GM12875 (cell line): ENCODE results near the gene C6orf132.
A peak's percentile ranks its signal among the peaks of the same experiment; 100 is the strongest.

ENCODE experiments used
- H3K4me3 ChIP-seq: one replicate; pipeline ENCODE4 v1.5.1; 2011; ENCODE audit warnings: low read depth, low read length, control low read depth
- CTCF ChIP-seq: IDR thresholded peaks from 2 replicates; pipeline ENCODE4 v1.5.1; 2011; ENCODE audit warnings: low read depth, mild to moderate bottlenecking, control low read depth, inconsistent platforms, low read length, moderate library complexity, borderline replicate concordance; ENCODE audit not compliant: insufficient read depth

C6orf132 gene

DNA sequence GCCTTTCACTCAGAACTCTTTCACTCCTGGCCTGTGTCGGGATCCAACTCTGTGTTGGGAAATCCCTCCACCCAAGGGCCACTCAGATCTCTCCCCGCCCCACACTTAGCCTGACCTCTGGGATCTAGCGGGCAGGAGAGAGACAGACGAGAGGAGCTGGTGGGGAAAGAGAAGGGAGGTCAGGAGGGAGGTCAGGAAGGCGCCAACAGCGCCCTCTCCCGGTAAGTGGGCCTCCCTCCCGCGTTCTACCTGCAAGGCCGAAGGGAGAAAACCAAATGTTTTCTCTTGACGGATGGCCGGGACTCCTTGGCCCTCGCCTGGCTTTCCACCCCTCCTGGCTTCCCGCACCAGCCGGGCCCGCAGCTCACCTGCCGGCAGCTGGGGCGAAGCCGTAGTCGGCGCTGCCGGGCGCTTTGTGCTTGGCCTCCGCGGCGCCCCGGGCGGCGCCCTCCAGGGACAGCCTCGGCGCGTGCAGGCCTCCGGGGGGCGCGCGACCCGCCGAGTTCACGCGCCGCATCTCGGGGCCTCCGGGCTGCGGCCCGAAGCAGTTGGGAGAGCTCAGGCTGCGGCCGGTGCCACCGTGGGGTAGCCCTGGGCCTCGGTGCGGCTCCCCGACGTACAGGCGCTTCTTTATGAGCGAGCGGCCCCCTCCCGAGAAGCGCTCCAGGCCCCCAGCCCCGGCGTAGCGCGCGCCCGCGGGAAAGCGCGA, 38.2 kb downstream of the C6orf132 start:
- H3K4me3 ChIP-seq: peak overlapping the region; percentile 27
- TF ChIP-seq CTCF: peak; percentile 89

DNA sequence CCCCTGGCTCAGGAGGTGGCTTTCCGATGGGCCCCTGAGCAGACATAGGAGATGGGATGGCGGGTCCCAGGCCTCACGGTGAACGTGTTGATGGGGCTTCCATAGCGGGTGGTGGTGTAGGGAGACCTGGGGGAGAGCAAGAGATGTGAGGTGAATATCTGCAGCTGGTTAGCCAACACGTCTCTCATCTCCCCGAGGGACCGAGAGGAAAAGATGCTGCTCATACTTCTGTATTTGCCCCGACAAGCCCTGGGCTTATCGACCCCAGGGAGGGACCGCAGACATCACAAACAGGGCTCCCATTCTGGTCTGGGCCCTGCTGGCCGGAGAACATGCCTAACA, 38.7 kb downstream of the C6orf132 start:
- no peak for TF ChIP-seq CTCF
- H3K4me3 ChIP-seq: no peak overlapping the region

DNA sequence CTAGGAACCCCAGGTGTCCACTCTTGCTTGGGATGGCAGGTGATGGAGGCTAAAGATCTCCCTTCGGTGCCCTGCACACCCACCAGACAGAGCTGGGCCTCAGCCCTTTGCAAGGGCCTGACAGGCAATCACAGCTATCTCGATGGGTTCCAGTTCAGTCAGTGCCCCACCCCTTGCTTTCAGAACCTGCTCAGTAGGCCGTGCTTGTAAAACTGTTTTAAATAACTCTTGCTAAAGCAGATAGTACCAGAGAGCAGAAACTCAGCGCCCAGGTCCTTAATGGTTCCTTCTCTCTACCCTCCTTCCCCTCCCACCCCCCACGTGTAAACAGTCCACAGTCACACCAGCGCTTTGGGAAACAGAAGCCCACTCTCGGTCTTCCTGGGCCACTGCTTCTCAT, 39.2 kb downstream of the C6orf132 start:
- no peak overlapping the region for H3K4me3 ChIP-seq
- TF ChIP-seq CTCF: no peak

GRCh38 chr6:42101186-42101657, 41.2 kb downstream of the C6orf132 start:
- H3K4me3 ChIP-seq: no peak overlapping the region
- no peak for TF ChIP-seq CTCF

GRCh38 chr6:42100029-42100901, 42.2 kb downstream of the C6orf132 start:
- TF ChIP-seq CTCF: no peak

DNA sequence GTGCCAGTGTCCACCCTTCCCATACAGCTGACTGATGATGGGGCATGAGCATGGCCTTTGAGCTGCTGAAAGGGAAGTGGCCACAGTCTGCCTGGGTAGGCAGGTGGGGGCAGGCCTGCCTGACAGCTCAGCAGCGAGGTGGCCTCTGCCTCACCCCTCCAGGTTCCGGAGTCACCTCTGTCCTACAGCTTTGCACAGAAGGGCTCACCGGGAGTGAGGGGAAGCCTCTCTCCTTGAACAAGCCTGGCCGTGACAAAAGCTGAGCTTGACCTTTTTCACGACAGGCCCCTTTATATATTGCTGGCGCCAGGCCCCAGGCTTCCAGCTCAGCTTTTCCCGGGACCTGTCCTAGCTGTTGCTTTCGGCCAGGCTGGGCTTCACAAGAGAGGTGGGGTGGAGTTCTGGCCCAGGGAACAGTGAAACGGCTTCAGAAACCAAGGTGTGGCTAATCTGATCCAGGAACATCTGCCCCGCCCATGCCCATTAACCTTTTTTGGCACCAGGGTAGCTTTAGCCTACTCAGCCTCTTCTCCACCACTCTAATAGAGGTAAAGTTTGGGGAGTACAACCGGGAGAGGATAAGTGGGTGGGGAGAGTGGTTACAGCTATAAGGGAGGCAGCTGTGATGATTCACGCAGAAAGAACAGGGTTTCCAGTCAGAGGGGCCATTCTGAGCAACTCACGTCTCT, 42.9 kb downstream of the C6orf132 start:
- H3K4me3 ChIP-seq: no peak overlapping the region
- TF ChIP-seq CTCF: no peak

More at GRCh38 chr6:42100029-42100901, 42.2 kb downstream of the C6orf132 start:
- no peak overlapping the region for H3K4me3 ChIP-seq
